SH-SY5Y (cell line): ENCODE data around the gene FHL1.

Experiments used
- GATA2 ChIP-seq: IDR thresholded peaks from 2 replicates; pipeline ENCODE4 v1.6.1; 2011; ENCODE audit warnings: mild to moderate bottlenecking, low read depth, low read length
- GATA3 ChIP-seq: IDR thresholded peaks from 2 replicates; pipeline ENCODE4 v1.6.1; 2011; ENCODE audit warnings: low read depth, mild to moderate bottlenecking, low read length, moderate library complexity

GRCh38 chrX:136191171-136191570, 43.8 kb downstream of the FHL1 start:
- TF ChIP-seq GATA2, result no peak
- TF ChIP-seq GATA3, result no peak
